ENCODE results near the gene SSH2.

DNA sequence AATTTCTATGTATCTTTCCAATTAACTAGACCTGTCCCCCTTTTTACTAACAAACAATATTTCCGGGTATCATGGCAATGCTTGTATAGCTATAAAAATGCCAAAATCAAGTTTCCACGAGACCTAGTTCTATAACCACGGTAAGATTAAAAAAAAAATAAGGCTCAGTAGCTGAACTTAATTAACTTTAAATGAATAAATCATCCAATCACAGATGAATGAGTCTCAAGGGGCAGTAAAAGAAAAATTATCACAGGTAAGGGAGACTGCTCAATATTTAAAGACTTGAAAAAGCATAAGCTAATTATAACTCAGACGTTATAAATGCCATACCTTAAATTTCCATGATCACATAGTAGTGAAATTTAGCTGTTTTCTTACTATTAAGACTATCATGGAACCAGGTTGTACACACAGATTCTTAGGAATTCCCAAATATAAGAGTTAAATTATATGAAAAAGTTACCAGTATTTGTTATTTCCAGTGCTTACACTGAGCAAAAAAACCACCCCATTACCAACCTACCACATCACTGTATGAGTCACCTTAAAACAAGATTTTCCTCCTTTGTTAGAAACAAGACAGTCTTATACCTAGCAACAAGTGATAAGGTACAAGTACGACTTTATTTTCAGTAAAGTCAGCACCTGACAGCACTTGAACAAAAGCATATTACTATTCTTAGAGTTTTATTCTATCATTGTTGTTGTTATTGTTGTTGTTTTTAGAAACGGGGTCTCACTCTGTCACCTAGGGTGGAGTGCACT lies 20.6 kb downstream of the SSH2 start:
- TF ChIP-seq, protein P1, sequence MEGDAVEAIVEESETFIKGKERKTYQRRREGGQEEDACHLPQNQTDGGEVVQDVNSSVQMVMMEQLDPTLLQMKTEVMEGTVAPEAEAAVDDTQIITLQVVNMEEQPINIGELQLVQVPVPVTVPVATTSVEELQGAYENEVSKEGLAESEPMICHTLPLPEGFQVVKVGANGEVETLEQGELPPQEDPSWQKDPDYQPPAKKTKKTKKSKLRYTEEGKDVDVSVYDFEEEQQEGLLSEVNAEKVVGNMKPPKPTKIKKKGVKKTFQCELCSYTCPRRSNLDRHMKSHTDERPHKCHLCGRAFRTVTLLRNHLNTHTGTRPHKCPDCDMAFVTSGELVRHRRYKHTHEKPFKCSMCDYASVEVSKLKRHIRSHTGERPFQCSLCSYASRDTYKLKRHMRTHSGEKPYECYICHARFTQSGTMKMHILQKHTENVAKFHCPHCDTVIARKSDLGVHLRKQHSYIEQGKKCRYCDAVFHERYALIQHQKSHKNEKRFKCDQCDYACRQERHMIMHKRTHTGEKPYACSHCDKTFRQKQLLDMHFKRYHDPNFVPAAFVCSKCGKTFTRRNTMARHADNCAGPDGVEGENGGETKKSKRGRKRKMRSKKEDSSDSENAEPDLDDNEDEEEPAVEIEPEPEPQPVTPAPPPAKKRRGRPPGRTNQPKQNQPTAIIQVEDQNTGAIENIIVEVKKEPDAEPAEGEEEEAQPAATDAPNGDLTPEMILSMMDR (IDR thresholded peaks at IDR 0.05): no peak
- TF ChIP-seq POLR2A (IDR thresholded peaks at IDR 0.05; ENCODE audit: low read depth): no peak
